ENCODE data around the gene GPS1.

GRCh38 chr17:82105417-82105881, 53.8 kb downstream of the GPS1 start:
- TF ChIP-seq CTCF (IDR thresholded peaks at IDR 0.05; ENCODE audit: low read length) (no peak), EZH2 (IDR thresholded peaks at IDR 0.05; ENCODE audit: borderline replicate concordance, low read length) (no peak)
